Effector memory CD4-positive, alpha-beta T cell (primary cell): ENCODE measurements around the gene GNB5.

Experiments
- DNase-seq, 3 donors: peaks; one replicate each; pipeline ENCODE4 v3.0.0-alpha.2; 2020
- H3K27ac ChIP-seq: 2 replicates; pipeline ENCODE4 v1.7.0; 2013; ENCODE audit warnings: mild to moderate bottlenecking, low read length, moderate library complexity; ENCODE audit not compliant: insufficient read depth, poor library complexity, severe bottlenecking
- H3K27me3 ChIP-seq: replicated peaks from 2 replicates; pipeline ENCODE4 v1.7.0; 2013; ENCODE audit warnings: mild to moderate bottlenecking, low read length; ENCODE audit not compliant: insufficient read depth, control insufficient read depth, poor library complexity, severe bottlenecking
- H3K36me3 ChIP-seq: 2 replicates; pipeline ENCODE4 v1.7.0; 2013; ENCODE audit warnings: mild to moderate bottlenecking, low read length, moderate library complexity; ENCODE audit not compliant: control insufficient read depth, insufficient read depth
- H3K4me1 ChIP-seq: 2 replicates; pipeline ENCODE4 v1.7.0; 2013; ENCODE audit warnings: low read length, mild to moderate bottlenecking; ENCODE audit not compliant: control insufficient read depth, insufficient read depth, poor library complexity, severe bottlenecking
- H3K4me3 ChIP-seq: 2 replicates; pipeline ENCODE4 v1.7.0; 2013; ENCODE audit warnings: low read length, low read depth, mild to moderate bottlenecking; ENCODE audit not compliant: insufficient read depth, poor library complexity, severe bottlenecking
- H3K9me3 ChIP-seq: 2 replicates; pipeline ENCODE4 v1.7.0; 2013; ENCODE audit warnings: mild to moderate bottlenecking, low read length, moderate library complexity; ENCODE audit not compliant: control insufficient read depth

The GNB5 gene

GRCh38 chr15:52134502-52135144, 56.6 kb downstream of the GNB5 start:
- Histone ChIP-seq H3K4me3 (no peak overlapping the region), H3K36me3 (peaks cover 22% of the 10 kb centered on the region), H3K4me1 (peaks cover 13% of the 10 kb centered on the region), H3K27ac (no peak overlapping the region), H3K9me3 (no peaks in the 10 kb centered on the region), H3K27me3 (no peaks in the 10 kb centered on the region)
- DNase-seq = no peak

GRCh38 chr15:52133510-52134220, 57.5 kb downstream of the GNB5 start:
- Histone ChIP-seq H3K4me1 (peaks cover 13% of the 10 kb centered on the region), H3K36me3 (peaks cover 21% of the 10 kb centered on the region), H3K27ac (no peak overlapping the region), H3K27me3 (no peaks in the 10 kb centered on the region), H3K4me3 (no peak overlapping the region), H3K9me3 (no peaks in the 10 kb centered on the region)
- DNase-seq = no peak

DNA sequence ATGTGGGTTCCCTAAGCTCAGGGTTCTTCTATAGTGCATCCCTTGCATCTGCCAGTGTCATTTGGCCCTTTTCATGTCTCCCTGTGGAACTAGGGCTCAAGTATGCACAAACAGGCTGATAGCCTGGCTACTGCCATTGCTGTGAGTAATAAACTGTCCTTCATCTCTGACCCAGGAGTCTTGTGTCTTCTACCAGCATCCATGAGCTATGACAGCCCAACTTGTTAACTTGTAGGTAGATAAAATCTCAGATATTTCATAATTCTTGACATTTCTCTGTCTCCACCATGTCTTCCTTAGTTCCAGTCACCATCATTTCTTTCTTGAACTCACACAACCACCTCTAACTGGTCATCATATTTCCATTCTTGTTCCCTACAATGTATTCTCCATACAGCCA, 59.1 kb downstream of the GNB5 start:
- no peaks in the 10 kb centered on the region for H3K27me3 ChIP-seq
- no peaks in the 10 kb centered on the region for H3K9me3 ChIP-seq
- H3K36me3 ChIP-seq = peaks cover 22% of the 10 kb centered on the region
- DNase-seq = no peak
- peaks cover 13% of the 10 kb centered on the region for H3K4me1 ChIP-seq
- no peak overlapping the region for H3K4me3 ChIP-seq
- H3K27ac ChIP-seq = no peak overlapping the region

GRCh38 chr15:52128568-52128967, 62.6 kb downstream of the GNB5 start:
- peaks cover 20% of the 10 kb centered on the region for H3K36me3 ChIP-seq

GRCh38 chr15:52124270-52124880, 66.8 kb downstream of the GNB5 start:
- H3K36me3 ChIP-seq = peaks cover 8% of the 10 kb centered on the region
- no peaks in the 10 kb centered on the region for H3K9me3 ChIP-seq
- no peaks in the 10 kb centered on the region for H3K27me3 ChIP-seq
- H3K4me3 ChIP-seq = no peak overlapping the region
- no peak overlapping the region for H3K27ac ChIP-seq
- H3K4me1 ChIP-seq = no peaks in the 10 kb centered on the region
- no peak for DNase-seq

More at GRCh38 chr15:52128568-52128967, 62.6 kb downstream of the GNB5 start:
- Histone ChIP-seq H3K27ac (no peak overlapping the region), H3K4me3 (no peak overlapping the region), H3K9me3 (no peaks in the 10 kb centered on the region), H3K27me3 (no peaks in the 10 kb centered on the region), H3K4me1 (no peaks in the 10 kb centered on the region)
- no peak for DNase-seq

GRCh38 chr15:52121896-52122295, 69.3 kb downstream of the GNB5 start:
- Histone ChIP-seq H3K27me3 (no peaks in the 10 kb centered on the region), H3K27ac (no peak overlapping the region), H3K4me3 (no peak overlapping the region), H3K4me1 (no peaks in the 10 kb centered on the region), H3K36me3 (peaks cover 4% of the 10 kb centered on the region), H3K9me3 (no peaks in the 10 kb centered on the region)
- DNase-seq = no peak

- H3K4me1 ChIP-seq = no peaks in the 10 kb centered on the region
- H3K27me3 ChIP-seq = no peaks in the 10 kb centered on the region
- no peaks in the 10 kb centered on the region for H3K9me3 ChIP-seq
- no peak overlapping the region for H3K4me3 ChIP-seq
- DNase-seq = no peak
- peaks cover 4% of the 10 kb centered on the region for H3K36me3 ChIP-seq
- H3K27ac ChIP-seq = no peak overlapping the region
Measured at GRCh38 chr15:52121006-52121405, 70.2 kb downstream of the GNB5 start.

DNA sequence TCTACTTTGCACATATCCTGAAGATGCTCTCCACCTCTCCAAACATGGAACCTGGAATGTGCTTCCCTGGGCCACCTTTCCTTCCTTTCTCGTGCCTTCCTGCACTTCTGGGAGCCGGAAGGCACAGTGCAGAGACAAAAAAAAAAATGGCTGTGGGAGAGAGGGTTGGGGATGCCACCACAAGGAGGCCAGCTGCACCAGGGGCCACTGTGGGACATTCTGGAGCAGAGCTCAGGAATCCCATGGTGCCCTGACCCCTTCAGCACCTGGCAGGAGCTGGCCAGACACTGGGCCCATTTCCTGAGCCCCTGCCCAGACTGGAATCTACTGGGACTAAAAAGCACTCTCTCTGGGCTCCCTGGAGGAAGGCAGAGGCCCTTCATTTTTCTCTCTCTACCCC, 70.7 kb downstream of the GNB5 start:
- no peaks in the 10 kb centered on the region for H3K4me1 ChIP-seq
- no peak overlapping the region for H3K4me3 ChIP-seq
- H3K9me3 ChIP-seq = no peaks in the 10 kb centered on the region
- no peak overlapping the region for H3K27ac ChIP-seq
- peaks cover 4% of the 10 kb centered on the region for H3K36me3 ChIP-seq
- no peak for DNase-seq
- no peaks in the 10 kb centered on the region for H3K27me3 ChIP-seq

- Histone ChIP-seq H3K27me3 (no peaks in the 10 kb centered on the region), H3K4me1 (no peaks in the 10 kb centered on the region), H3K36me3 (peaks cover 4% of the 10 kb centered on the region), H3K27ac (no peak overlapping the region), H3K9me3 (no peaks in the 10 kb centered on the region), H3K4me3 (no peak overlapping the region)
- DNase-seq = no peak
Measured at GRCh38 chr15:52118969-52119749, 72.0 kb downstream of the GNB5 start.
